Sigmoid colon (tissue), 7 donors: ENCODE results near the gene NAA80. TPM values are rescaled to one million over a fixed set of nuclear protein-coding genes. Genes with fewer than 3 reads are reported as not detected.

ENCODE experiments used
- DNase-seq: peaks from one replicate; pipeline ENCODE4 v3.0.0-alpha.2; 2019
- H3K27ac ChIP-seq, 4 donors: fragments of 200-600 bp; sonication (generic); one replicate each; pipeline ENCODE4 v1.5.1; 2016 to 2019; ENCODE audit warnings: mild to moderate bottlenecking in 1 of 4
- H3K27me3 ChIP-seq, 3 donors: fragments of 200-600 bp; sonication (generic); one replicate each; pipeline ENCODE4 v1.5.1; 2019; ENCODE audit warnings: mild to moderate bottlenecking in 1 of 3
- H3K36me3 ChIP-seq, 4 donors: fragments of 200-600 bp; sonication (generic); one replicate each; pipeline ENCODE4 v1.5.1; 2016 to 2019
- H3K4me1 ChIP-seq, 4 donors: fragments of 200-600 bp; sonication (generic); one replicate each; pipeline ENCODE4 v1.5.1; 2017 to 2019
- H3K4me3 ChIP-seq, 4 donors: fragments of 200-600 bp; sonication (generic); one replicate each; pipeline ENCODE4 v1.5.1; 2017 to 2019; ENCODE audit warnings: mild to moderate bottlenecking in 2 of 4, moderate library complexity in 1 of 4
- H3K9me3 ChIP-seq, 4 donors: fragments of 200-600 bp in 3 of 4; sonication (generic) in 3 of 4; one replicate each; pipeline versions ENCODE4 v1.5.1 to v1.6.1; 2013 to 2019
- EP300 ChIP-seq, 4 donors: sonication (generic); formaldehyde crosslinking; IDR thresholded peaks; one replicate each; pipeline ENCODE4 v1.6.1; 2017; ENCODE audit warnings: antibody characterized with exemption in 4 of 4
- POLR2A ChIP-seq, 2 donors: fragments of 450-650 bp; IDR thresholded peaks; one replicate each; pipeline ENCODE4 v1.6.1; 2016; ENCODE audit warnings: antibody characterized with exemption in 2 of 2, mild to moderate bottlenecking in 2 of 2, moderate library complexity in 2 of 2
- POLR2AphosphoS5 ChIP-seq, 4 donors: sonication (generic); formaldehyde crosslinking; IDR thresholded peaks; one replicate each; pipeline ENCODE4 v1.6.1; 2017; ENCODE audit warnings: antibody characterized with exemption in 4 of 4
- WGBS, 2 donors: extraction: QIAGEN DNeasy Blood & Tissue Kit; methylation state at CpG; one replicate each; pipeline ENCODE4 v1.1.7; 2013; 5-methylcytosine and 5-hydroxymethylcytosine counted together
- intact Hi-C: fragments of 100-400 bp; cut with DNase I; formaldehyde crosslinking; loops from one replicate; pipeline ENCODE4 v1.15.1; 2023
- polyA plus RNA-seq, 3 donors: library from polyadenylated mRNA; stranded (reverse); fragments of 200-250 nt; gene quantifications; one replicate each; pipeline ENCODE4 v1.2.3, GENCODE V29; 2013
- total RNA-seq, 4 donors: library from RNA; depleted of rRNA; stranded (reverse); fragments of >200 nt; gene quantifications; one replicate each; pipeline ENCODE4 v1.1.0, GENCODE V29; 2016
- TF ChIP-seq, protein P1 (sequence below), 4 experiments: fragments of 450-650 bp in 3 of 4; fragments of 200-600 bp in 1 of 4; IDR thresholded peaks; one replicate each; pipeline ENCODE4 v1.5.1; 2016 to 2019; ENCODE audit warnings: antibody characterized with exemption in 4 of 4, mild to moderate bottlenecking in 3 of 4, moderate library complexity in 2 of 4
- donor health status: healthy with polysubstance abuse.
- donor health status: Bipolar disorder and iron deficiency.
- donor health status: healthy.

Gene NAA80
- total and polyA plus RNA-seq, 7 donors = 3.5 to 9.5 (median 6.4) TPM

GRCh38 chr3:50271314-50271936, 27.8 kb downstream of the NAA80 start:
- Histone ChIP-seq H3K4me1 (peaks cover 0 to 60% (median 52%) of the 10 kb centered on the region in 4 donors), H3K27ac (peak overlapping the region in 3 of 4 donors; percentile 93 to 99 (median 99)), H3K9me3 (no peaks in the 10 kb centered on the region), H3K36me3 (peaks cover 0 to 10% (median 0%) of the 10 kb centered on the region in 4 donors), H3K27me3 (peaks cover 0 to 21% (median 0%) of the 10 kb centered on the region in 3 donors), H3K4me3 (peak overlapping the region in 1 of 4 donors; percentile 43)
- 40 to 80% methylated on average over 10 of the region's 10 CpGs for WGBS, 2 donors
- TF ChIP-seq POLR2A (IDR thresholded peaks at IDR 0.05) (no peak), POLR2AphosphoS5 (IDR thresholded peaks at IDR 0.05) (no peak), EP300 (IDR thresholded peaks at IDR 0.05) (no peak)
- TF ChIP-seq, protein P1, sequence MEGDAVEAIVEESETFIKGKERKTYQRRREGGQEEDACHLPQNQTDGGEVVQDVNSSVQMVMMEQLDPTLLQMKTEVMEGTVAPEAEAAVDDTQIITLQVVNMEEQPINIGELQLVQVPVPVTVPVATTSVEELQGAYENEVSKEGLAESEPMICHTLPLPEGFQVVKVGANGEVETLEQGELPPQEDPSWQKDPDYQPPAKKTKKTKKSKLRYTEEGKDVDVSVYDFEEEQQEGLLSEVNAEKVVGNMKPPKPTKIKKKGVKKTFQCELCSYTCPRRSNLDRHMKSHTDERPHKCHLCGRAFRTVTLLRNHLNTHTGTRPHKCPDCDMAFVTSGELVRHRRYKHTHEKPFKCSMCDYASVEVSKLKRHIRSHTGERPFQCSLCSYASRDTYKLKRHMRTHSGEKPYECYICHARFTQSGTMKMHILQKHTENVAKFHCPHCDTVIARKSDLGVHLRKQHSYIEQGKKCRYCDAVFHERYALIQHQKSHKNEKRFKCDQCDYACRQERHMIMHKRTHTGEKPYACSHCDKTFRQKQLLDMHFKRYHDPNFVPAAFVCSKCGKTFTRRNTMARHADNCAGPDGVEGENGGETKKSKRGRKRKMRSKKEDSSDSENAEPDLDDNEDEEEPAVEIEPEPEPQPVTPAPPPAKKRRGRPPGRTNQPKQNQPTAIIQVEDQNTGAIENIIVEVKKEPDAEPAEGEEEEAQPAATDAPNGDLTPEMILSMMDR (IDR thresholded peaks at IDR 0.05) = no peak
- intact Hi-C loops = no loop called here
- DNase-seq = no peak

- no peak for DNase-seq
- TF ChIP-seq POLR2AphosphoS5 (IDR thresholded peaks at IDR 0.05) = peak in 2 of 4 donors; percentile 65 to 70
- no peak for TF ChIP-seq EP300 (IDR thresholded peaks at IDR 0.05)
- no peak for TF ChIP-seq POLR2A (IDR thresholded peaks at IDR 0.05)
- intact Hi-C loops = no loop called here
Observed at GRCh38 chr3:50270422-50271224, 28.6 kb downstream of the NAA80 start.

GRCh38 chr3:50269977-50270413, 29.2 kb downstream of the NAA80 start:
- peak overlapping the region; percentile 93 to 99 (median 99) for H3K27ac ChIP-seq
- no peak for TF ChIP-seq POLR2AphosphoS5 (IDR thresholded peaks at IDR 0.05)
- TF ChIP-seq, protein P1 (IDR thresholded peaks at IDR 0.05) = no peak
- TF ChIP-seq POLR2A (IDR thresholded peaks at IDR 0.05) = no peak
- no peak for TF ChIP-seq EP300 (IDR thresholded peaks at IDR 0.05)
- no peak for DNase-seq
- no peaks in the 10 kb centered on the region for H3K36me3 ChIP-seq
- H3K9me3 ChIP-seq = no peaks in the 10 kb centered on the region
- peaks cover 0 to 9% (median 0%) of the 10 kb centered on the region in 3 donors for H3K27me3 ChIP-seq
- 86 to 90% methylated on average over 8 of the region's 8 CpGs for WGBS, 2 donors
- peak overlapping the region in 3 of 4 donors; percentile 34 to 43 (median 39) for H3K4me3 ChIP-seq
- intact Hi-C loops = no loop called here
- H3K4me1 ChIP-seq = peaks cover 0 to 74% (median 66%) of the 10 kb centered on the region in 4 donors

More at GRCh38 chr3:50270422-50271224, 28.6 kb downstream of the NAA80 start:
- no peaks in the 10 kb centered on the region for H3K9me3 ChIP-seq
- peaks cover 0 to 68% (median 60%) of the 10 kb centered on the region in 4 donors for H3K4me1 ChIP-seq
- H3K4me3 ChIP-seq = peak overlapping the region in 3 of 4 donors; percentile 34 to 43 (median 39)
- peaks cover 0 to 13% (median 0%) of the 10 kb centered on the region in 3 donors for H3K27me3 ChIP-seq
- H3K27ac ChIP-seq = peak overlapping the region; percentile 93 to 99 (median 99)
- peaks cover 0 to 4% (median 0%) of the 10 kb centered on the region in 4 donors for H3K36me3 ChIP-seq
- WGBS, 2 donors = 81 to 85% methylated on average over 19 of the region's 19 CpGs

DNA sequence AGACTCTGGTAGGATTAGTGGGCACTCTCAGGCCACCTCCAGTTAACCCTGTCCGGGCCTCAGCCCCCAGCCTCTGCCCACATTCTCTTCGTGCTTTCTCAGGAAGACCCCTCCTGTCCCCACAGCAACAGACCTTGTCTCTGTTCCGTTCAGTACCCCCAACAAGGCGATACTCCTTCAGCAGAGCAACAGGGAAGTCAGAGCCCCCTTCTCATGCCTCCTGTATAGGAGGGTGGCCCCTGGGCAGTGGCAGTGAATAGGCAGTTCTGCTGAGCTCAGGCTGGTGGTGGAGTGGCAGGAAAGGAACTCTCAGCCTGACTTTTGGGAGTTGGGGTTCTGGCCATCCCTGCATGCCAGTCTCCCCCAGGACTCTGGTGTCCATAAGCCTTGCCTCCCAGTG, 29.7 kb downstream of the NAA80 start:
- Histone ChIP-seq H3K4me1 (peaks cover 0 to 80% (median 71%) of the 10 kb centered on the region in 4 donors), H3K4me3 (peak overlapping the region; percentile 14 to 43 (median 36)), H3K9me3 (no peaks in the 10 kb centered on the region), H3K27ac (peak overlapping the region; percentile 93 to 99 (median 99)), H3K27me3 (peaks cover 0 to 8% (median 0%) of the 10 kb centered on the region in 3 donors), H3K36me3 (no peaks in the 10 kb centered on the region)
- WGBS, 2 donors = 31 to 64% methylated on average over 4 of the region's 4 CpGs
- no peak for DNase-seq
- intact Hi-C loops = no loop called here
- no peak for TF ChIP-seq EP300 (IDR thresholded peaks at IDR 0.05)
- no peak for TF ChIP-seq POLR2AphosphoS5 (IDR thresholded peaks at IDR 0.05)
- no peak for TF ChIP-seq POLR2A (IDR thresholded peaks at IDR 0.05)
- TF ChIP-seq, protein P1 (IDR thresholded peaks at IDR 0.05) = no peak
